Cardiac fibroblast (primary cell): ENCODE measurements around the gene HLA-G.
"Not testable (repeated sequence)": the region's sequence is repeated elsewhere in the genome, so short reads cannot be mapped to it uniquely, and the experiment has no call there.

Experiments used
- DNase-seq, 2 donors: peaks; one replicate each; pipeline versions ENCODE4 v3.0.0 to v3.0.0-alpha.2; 2010; ENCODE audit warnings: low read depth in 2 of 2
- H3K4me3 ChIP-seq, 2 donors: replicated peaks in 1 of 2; 1 replicate in 1 of 2; 2 replicates in 1 of 2; pipeline ENCODE4 v1.5.1; 2011; ENCODE audit warnings: low read depth in 2 of 2, low read length in 2 of 2, mild to moderate bottlenecking in 2 of 2, moderate library complexity in 1 of 2
- TF ChIP-seq, protein P1 (sequence below): IDR thresholded peaks from one replicate; pipeline ENCODE4 v1.5.1; 2011; ENCODE audit warnings: low read depth, mild to moderate bottlenecking, low read length, inconsistent platforms

The HLA-G gene

GRCh38 chr6:29861521-29862255, 34.1 kb downstream of the HLA-G start:
- H3K4me3 ChIP-seq: no peak overlapping the region
- peak; percentile 3 to 17 for DNase-seq
- TF ChIP-seq, protein P1, sequence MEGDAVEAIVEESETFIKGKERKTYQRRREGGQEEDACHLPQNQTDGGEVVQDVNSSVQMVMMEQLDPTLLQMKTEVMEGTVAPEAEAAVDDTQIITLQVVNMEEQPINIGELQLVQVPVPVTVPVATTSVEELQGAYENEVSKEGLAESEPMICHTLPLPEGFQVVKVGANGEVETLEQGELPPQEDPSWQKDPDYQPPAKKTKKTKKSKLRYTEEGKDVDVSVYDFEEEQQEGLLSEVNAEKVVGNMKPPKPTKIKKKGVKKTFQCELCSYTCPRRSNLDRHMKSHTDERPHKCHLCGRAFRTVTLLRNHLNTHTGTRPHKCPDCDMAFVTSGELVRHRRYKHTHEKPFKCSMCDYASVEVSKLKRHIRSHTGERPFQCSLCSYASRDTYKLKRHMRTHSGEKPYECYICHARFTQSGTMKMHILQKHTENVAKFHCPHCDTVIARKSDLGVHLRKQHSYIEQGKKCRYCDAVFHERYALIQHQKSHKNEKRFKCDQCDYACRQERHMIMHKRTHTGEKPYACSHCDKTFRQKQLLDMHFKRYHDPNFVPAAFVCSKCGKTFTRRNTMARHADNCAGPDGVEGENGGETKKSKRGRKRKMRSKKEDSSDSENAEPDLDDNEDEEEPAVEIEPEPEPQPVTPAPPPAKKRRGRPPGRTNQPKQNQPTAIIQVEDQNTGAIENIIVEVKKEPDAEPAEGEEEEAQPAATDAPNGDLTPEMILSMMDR: no peak

DNA sequence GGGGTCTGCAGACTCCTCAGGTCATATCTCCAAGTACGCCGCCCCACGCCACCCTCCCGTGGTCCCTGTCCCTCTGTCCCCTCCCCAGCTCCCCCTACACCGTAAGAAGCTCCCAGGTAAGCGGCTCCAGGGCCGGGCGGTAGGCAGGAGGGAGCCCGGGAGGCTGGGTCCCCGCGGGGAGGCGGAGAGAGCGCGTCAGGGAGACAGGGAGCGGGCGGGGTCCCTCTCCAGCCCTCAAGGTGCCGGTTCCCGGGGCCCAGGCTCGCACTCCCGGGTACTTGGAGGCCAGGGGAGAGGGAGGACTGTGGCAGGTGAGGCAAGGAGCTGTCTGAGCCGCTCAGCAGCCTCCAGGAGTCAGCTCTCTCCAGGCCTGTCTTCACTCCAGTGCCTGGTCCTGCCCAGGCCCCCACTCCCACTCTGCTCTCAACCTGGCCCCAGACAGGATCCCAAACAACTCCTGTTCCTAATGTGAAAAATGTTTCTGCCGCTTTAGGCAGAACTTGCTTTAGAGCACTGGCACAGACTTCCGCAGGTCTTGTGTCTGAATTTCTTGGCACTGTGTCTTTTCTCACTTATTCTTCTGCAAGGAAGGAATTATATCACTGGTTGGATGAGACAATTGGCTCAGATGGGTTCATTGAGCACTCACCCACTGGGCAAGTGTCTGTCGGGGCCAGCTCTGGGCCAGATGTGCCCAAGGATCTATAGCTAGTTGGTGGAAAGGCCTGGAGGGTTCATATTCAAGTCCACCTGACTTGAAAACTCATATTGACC, 36.6 kb downstream of the HLA-G start:
- TF ChIP-seq, protein P1: no peak
- no peak overlapping the region for H3K4me3 ChIP-seq
- peak; percentile 9 for DNase-seq

DNA sequence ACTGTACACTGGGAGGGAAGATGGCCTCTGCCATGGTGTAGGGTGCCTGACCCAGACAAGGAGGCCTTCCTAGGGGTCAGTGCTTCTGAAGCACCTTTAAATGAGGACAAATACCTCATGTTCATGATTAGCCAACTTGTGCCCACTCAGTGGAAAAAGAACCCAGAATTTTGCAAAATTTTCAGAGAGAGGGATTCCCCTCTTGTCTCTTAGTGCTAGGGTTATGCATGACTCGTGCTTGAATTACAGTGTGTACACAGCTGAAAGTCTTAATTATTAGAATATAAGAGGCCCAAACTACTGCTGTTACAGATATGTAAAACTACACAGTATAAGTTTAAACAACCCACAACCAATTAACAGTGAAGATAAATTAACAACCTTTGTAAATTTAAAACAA, 38.0 kb downstream of the HLA-G start:
- DNase-seq: no peak
- TF ChIP-seq, protein P1: no peak
- H3K4me3 ChIP-seq: no peak overlapping the region

GRCh38 chr6:29870104-29870503, 42.5 kb downstream of the HLA-G start:
- TF ChIP-seq, protein P1: no peak
- H3K4me3 ChIP-seq: no peak overlapping the region
- DNase-seq: no peak

- H3K4me3 ChIP-seq: no peak overlapping the region
- TF ChIP-seq, protein P1: no peak
- DNase-seq: no peak
These were observed 45.2 kb downstream of the HLA-G start for GRCh38 chr6:29872791-29873190.

GRCh38 chr6:29875257-29875656, 47.6 kb downstream of the HLA-G start:
- H3K4me3 ChIP-seq: no peak overlapping the region
- TF ChIP-seq, protein P1: no peak
- no peak for DNase-seq

- not testable (repeated sequence) for DNase-seq, H3K4me3 ChIP-seq
These were observed 48.1 kb downstream of the HLA-G start for GRCh38 chr6:29875734-29876133.
